GM18520 (cell line): ENCODE data around the gene LCMT1.
"Not testable (repeated sequence)": the region's sequence is repeated elsewhere in the genome, so short reads cannot be mapped to it uniquely, and the experiment has no call there.

ENCODE experiments used
- ATAC-seq: cut with Tn5 transposase; IDR thresholded peaks from one replicate; pipeline ENCODE4 v1.9.1; 2021; ENCODE audit not compliant: unreplicated experiment

The LCMT1 gene

DNA sequence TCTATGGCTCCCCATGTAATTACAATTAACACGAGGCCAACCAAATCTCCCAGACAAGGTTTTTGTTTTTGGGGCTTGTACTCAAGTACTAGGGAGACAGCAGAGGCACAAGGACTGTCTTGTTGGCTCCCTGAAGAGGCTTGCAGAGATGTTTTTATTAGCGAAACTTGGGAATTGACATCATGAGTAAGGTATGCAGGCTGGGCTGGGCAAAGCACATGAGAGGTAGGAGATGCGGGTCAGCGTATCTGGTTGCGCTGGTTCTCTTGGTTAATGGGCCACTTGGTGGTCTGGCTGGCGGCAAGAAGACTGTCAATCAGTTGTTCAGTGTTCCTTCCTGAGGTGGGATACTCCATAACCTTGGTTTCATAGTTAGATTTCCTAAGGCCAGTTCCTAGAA, 28.9 kb downstream of the LCMT1 start:
- ATAC-seq: no peak

DNA sequence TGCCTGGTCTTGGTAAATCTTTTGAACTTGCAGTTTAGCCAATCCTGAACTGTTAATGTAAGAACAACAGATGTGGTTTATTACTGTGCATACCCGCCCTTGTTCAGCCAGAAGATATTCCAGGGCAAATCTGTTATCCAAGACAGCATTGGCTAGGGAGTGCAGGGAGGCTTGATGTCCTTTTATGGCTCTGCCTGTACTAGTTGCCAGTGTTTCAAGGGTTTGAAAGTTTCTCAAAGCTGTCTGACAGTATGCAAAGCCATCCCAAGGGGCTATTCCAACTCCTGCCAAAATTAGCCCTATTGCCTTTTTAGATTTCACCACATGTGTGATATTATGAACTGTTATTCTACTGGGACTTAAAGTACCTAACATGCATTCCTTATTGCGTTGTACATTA, 30.1 kb downstream of the LCMT1 start:
- no peak for ATAC-seq

DNA sequence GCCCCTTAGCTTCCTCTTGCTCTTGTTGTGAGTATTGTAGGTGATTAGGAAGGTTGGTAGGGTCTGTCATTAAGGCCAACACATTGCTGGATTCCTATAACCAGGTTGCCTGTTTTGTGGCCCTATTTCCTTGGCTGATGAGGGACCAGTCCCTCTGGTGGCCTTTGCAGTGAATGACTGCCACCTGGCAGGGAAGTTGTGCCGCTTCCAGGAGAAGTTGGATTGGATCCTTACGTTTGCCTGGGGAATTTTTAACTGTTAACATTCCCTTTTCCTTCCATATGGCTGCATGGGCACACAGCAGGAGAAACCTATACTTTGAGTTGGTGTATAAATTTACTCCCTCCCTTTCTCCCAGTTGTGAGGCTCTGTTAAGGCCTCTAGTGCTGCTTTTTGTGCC, 32.4 kb downstream of the LCMT1 start:
- no peak for ATAC-seq

DNA sequence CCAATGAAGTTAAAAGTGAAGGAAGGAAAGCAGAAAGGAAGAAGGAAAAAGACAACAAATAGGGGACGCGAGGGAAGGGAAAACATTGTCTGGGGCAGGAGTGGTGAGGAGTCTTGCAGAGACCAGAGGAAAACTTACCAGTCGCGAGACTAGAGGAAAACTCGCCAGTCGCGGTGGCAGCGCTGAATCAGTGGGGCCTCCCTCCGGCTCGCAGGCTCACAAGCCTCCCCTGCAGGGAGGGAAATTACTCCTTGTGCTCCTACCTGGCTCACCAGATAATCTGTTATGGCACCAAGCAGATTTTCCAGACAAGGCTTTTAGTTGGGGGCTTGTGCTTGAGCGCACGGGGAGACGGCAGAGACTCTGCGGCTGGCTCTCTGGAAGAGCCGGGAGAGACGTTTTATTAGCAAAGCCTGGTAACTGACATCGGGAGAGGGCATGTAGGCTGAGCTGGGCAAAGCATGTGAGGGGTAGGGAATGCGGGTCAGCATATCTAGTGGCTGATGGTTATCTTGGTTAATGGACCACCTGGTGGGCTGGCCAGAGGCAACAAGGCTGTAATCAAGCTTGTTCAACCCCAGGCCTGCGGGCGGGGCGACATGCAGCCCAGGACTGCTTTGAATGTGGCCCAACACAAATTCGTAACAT, 37.1 kb downstream of the LCMT1 start:
- ATAC-seq: no peak

DNA sequence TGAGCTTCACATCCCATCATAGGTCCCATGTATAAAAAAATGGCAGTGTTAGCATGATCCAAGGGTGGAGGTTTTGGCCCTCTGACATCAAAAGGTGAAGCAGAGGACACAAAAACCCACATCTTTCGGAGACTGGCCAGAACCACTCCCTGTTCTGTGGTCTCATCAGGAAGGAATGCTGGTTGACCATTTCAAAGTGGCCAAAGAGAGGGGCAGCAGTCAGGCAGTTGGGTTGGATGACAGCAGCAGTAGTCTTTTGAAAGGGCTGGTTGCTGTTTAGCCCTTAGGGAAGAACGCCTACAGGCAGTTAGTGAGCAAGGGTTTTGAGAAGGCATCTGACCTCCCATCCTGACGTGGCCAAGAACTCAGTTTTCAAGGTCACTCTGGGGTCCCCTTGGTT, 40.5 kb downstream of the LCMT1 start:
- no peak for ATAC-seq

DNA sequence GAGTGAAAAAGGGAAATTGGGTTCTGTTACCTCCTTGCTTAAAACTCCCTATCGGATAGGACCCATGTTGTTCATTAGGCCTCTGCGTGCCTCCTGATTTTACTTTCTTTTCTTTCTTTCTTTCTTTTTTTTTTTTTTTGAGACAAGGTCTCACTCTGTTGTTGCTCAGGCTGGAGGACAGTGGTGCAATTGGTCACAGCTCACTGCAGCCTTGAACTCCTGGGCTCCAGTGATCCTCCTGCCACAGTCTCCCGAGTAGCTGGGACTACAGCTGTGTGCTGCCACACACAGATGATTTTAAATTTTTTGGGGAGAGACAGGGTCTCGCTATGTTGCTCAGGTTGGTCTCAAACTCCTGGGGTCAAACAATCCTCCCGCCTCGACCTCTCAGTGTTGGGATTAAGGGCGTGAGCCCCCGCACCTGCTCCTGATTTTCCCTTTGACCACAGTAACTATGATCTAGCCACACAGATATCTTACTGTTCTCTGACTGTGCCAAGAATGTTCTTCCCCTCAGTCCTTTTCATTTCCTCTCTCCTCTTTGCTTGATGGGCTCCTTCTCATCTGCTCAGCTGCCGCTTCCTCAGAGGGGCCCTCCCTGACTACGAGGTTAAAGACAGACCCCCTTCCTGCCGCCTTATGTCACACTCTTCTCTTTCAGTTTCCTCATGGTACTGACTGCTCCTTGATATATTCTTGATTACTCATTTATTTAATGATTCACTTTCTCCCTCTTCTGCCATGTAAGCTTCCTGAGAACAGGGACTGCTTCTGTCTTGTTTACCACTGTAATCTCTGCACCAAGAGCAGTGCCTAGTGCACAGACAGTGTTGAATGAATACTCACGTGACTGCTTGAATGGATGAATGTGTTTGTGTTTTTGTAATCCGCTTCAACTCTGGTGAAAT, 44.3 kb downstream of the LCMT1 start:
- ATAC-seq: no peak

DNA sequence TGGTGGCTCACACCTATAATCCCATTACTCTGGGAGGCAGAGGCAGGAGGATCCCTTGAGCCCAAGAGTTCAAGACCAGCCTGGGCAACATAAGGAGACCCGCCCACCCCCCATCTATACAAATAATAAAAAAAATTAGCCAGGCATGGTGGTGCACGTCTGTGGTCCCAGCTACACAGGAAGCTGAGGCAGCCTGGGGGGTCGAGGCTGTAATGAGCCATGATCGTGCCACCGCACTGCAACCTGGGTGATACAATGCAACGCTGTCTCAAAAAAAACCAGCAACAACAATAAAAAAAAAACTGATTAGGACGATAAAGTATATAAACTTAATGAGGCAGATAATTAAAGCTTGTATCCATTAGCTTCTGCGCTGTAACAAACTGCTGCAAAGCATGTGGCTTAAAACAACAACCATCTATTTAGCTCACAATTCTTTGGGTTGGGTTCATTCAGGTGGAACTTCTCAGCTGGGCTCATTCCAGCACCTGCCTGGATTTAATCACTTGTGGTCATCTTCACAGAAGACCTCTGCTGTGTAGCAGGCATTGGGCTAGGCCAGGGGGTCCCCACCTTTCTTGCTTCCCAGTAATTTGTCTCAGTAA, 45.8 kb downstream of the LCMT1 start:
- ATAC-seq: no peak

DNA sequence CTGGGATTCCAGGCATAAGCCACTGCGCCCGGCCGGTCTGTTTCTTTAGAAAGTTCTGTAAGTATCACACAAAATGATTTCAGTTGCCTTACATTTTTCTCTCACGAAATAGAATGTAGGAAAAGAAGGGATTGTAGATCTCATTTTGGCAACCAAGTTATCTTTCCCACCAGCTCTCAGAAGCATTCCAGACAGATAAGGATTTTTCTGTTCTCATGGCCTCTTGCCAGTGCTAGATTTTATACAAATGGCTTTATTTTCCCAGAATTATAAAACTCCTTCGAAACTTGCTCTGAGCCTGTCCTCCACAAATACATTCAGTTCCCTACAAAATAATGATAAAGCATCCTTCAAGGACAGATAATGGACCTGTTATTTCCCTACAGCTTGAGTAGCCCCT, 46.9 kb downstream of the LCMT1 start:
- no peak for ATAC-seq

DNA sequence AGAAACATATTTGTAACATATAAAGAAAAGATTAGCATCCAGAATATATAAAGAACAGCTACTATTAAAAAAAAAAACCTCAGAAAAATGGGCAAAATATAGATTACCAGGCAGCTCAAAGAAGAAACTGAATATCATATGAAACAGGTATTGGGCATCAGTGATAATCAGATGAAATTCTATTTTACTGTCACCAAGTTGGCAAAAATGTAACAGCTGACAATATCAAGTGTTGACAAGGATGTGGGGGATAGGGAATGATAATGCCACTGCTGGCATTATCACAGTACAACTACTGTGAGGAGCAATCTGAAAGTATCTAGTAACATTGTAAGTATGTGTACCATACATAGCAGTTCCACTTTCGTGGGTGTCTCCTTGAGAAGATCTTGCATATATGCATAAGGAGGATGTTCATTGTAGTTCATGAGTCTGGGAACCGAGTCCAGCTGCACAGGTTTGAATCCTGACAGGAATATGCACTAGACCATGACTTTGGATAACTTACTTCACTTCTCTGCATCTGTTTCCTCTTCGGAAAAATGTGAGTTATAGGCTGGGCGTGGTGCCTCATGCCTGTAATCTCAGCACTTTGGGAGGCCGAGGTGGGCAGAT, 50.3 kb downstream of the LCMT1 start:
- no peak for ATAC-seq

DNA sequence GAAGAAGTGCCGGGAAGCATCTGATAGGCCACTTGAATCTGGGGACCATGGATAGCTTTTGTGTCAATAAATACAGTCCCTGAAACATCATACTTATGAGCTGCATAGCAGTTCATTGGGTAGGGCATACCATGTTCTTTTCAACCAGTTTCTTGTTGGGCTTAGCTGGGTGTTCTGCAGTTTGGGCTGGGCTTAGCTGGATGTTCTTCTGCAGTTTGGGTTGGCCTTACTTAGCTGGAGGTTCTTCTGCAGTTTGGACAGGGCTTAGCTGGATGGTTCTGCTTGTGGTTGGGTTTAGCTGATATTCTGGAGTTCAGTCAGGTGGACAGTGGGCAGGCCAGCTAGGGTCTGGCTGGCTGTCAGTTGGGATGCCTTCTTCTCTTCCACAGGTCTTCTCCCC, 52.1 kb downstream of the LCMT1 start:
- no peak for ATAC-seq

DNA sequence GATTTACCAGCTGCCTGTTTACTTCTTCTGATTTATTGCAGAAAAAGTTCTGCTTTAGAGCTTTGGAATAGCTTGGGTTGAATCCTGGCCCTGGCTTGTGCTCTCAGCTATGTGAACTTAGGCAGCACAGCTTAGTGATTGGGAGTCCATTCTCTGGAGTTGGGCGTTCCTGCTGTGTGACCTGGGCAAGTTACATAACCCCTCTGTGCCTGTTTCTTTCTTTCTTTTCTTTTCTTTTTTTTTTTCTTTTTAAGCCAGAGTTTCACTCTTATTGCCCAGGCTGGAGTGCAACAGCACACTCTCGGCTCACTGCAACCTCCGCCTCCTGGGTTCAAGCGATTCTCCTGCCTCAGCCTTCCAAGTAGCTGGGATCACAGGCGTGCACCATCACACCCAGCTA, 53.7 kb downstream of the LCMT1 start:
- ATAC-seq: no peak

DNA sequence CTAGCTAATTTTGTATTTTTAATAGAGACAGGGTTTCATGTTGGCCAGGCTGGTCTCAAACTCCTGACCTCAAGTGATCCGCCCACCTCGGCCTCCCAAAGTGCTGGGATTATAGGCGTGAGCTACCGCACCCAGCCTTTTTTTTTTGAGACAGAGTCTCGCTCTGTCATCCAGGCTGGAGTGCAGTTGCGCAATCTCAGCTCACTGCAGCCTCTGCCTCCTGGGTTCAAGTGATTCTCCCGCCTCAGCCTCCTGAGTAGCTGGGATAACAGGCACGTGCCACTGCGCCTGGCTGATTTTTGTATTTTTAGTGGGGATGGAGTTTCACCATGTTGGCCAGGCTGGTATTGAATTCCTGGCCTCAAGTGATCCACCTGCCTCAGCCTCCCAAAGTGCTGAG, 56.4 kb downstream of the LCMT1 start:
- not testable (repeated sequence) for ATAC-seq

DNA sequence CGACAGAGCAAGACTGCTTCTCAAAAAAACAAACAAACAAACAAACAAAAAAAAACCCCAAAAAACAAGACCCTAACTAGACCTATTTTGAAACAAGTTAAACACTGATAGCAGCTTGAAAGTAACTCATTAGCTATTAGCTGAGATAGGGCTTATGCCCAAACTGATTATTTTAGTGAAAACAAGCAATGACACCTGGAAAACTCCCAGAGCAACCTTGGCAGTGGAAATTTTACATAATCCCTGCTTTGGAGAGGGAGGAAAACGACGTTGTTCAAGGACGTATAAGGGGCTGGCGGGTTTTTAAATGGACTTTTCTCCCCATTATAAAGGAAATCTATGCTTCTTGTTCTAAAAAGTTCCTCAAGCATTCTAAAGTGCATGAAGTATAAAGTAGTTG, 59.8 kb downstream of the LCMT1 start:
- ATAC-seq: no peak

DNA sequence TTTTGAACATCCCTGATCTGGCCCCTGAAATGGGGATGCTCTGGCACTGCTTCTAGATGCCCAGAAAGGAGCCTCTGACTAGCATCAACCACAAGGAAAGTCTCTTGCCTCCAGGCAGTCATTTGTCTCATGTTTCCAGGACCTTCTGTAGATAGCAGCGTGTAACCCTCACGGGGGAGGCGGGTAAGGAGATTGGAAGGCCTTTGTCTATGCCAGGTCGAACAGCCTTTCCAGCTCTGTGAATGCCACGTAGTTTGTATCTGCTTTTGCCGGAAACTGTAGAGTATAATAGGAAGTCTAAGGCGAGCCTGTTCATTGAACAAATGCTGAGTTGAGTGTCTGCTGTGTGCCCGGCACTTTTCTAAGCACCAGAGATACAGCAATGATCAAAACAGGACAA, 61.3 kb downstream of the LCMT1 start:
- ATAC-seq: no peak

DNA sequence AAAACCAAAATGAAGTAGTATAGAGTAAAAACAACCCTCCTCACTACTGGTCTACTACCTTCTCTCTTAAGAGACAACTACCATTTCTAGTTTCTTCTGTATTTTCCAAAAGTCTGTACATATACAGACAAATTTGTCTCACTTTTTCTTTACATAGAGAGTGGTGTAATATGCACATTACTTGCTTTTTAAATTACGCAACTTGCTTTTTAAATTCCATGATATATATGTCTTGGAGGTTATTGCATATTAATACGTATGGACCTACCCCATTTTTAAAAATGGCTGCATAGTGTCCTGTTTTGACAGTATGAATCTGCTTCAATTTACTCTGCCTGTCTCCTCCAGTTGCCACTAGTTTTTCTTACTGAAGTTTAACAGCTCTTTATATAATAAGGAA, 62.7 kb downstream of the LCMT1 start:
- no peak for ATAC-seq

DNA sequence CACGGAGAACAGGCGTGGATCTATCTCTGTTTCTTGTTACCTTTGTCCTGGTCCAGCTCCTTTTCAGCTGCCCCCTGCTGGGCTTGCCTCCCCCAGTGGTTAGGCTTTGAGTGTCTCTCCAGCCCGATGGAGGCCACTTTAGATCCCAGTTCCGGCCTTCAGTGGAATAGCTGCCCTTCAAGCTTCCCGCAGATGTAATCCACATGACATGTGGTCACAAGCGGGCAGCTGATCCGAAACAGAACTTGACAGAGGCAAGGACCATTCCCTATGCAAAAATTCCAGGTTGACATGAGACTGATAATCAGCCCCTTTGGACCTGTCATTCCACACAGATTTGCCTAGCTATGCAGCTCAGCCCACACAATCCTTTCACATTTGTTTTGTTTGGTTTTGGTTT, 64.6 kb downstream of the LCMT1 start:
- no peak for ATAC-seq

DNA sequence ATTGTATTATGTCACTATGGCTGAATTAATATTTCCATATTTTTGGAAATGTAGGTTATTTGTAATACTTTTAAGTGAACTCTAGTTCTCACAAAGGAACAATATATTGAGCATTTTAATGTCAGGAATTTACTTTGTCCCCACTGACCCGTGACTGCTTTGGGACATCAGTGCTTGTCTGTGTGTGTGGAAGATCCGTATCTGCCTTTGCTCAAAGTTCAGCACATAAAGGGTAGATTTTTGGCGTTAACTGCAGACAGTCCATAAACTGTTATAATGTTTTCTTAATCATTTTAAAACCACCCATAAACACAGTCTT, 65.9 kb downstream of the LCMT1 start:
- ATAC-seq: no peak

DNA sequence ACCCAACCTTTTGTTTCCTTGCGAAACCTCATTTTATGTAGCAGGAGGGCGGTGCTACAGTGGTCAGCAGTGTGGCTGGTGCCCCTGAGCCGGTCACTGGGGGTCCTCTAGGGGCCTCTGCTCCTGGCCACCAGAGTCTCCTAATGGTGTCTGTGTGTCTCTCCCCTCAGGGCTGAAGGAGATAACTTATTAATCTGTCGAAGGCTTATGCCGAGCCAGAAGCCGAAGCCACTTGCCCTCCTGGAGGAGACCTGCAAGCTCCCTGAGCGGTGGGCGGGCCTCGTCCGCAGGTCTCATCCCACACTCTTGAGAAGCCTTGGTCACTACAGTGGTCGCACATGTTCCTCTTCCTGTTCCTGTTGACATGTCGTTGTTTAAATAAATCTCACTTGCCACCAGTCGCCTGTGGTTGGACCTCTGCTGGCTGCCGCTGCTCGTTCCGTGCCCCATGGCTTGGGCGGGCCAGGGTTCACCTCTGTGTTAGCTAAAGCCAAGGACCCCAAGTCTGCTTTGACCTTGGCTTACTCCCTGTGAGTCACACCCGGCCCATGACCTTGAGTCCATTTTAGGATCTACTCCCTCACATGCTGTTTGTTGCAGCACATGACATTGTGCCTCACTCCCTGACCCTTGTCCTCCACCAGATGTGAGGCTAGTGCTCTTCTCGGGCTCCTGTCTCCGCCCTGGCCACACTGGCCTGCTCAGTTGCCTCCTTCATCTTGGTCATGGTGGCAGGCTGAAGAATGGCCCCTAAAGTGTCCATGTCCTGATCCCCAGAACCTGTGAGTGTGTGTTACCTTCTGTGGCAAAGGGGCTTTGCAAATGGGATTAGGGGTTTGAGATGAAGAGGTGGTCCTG, 66.5 kb downstream of the LCMT1 start:
- no peak for ATAC-seq

DNA sequence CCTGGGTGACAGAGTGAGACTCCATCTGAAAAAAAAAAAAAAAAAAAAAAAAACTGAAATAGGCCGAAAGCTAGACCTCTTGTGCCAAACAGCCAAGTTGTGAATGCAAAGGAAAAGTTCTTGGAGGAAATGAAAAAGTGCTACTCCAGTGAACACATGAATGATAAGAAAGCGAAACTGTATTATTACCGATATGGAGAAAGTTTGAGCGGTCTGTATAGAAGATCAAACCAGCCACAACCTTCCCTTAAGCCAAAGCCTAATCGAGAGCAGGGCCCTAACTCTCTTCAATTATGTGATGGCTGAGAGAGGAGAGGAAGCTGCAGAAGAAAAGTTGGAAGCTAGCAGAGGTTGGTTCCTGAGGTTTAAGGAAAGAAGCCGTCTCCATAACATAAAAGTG, 69.7 kb downstream of the LCMT1 start:
- ATAC-seq: not testable (repeated sequence)

DNA sequence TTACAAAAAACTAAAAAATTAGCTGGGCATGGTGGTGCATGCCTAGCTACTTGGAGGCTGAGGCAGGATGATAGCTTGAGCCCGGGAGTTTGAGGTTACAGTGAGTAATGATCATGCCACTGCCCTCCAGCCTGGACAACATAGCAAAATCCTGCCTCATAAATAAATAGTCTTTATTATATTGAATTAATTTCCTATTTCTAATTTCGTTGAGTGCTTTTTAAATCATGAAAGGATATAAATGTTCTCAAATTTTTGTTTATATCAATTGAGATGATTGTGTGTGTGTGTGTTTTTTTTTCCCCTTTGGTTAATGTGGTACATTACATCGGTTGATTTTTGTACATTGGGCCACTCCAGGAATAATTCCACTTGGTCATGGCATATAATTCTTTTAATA, 73.2 kb downstream of the LCMT1 start:
- no peak for ATAC-seq

DNA sequence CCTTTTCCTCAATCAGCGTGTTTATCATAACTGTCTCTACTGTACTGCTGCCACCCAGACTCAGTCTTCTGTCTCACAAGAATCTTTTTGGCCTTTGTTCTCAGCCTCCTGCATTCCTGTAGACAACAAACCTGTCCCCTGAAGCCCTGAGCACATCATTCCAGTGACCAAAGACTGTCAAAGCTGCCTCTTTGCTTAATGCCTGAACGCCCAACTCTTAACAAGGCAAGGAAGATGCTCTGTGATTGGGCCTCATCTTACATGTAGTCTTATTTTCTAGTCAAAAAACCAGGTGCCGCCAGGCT, 75.9 kb downstream of the LCMT1 start:
- no peak for ATAC-seq
